Natural killer cell (primary cell): Measurements from ENCODE around the gene C16orf74. TPM values are rescaled to one million over a fixed set of nuclear protein-coding genes. Genes with fewer than 3 reads are reported as not detected.

Experiments
- ATAC-seq, 3 donors: fragments of 150-1000 bp in 2 of 3; fragments of 200-7000 bp in 1 of 3; cut with Tn5 transposase; 1 replicate in 1 of 3; 2 replicates in 2 of 3; pipeline ENCODE4 v1.10.0; 2021; ENCODE audit warnings: mild to moderate bottlenecking in 2 of 3, moderate library complexity in 2 of 3
- DNase-seq, 2 donors: peaks; one replicate each; pipeline versions ENCODE4 v3.0.0 to v3.0.0-alpha.2; 2013 to 2021; ENCODE audit warnings: mixed read lengths in 1 of 2
- H3K27ac ChIP-seq: one replicate; pipeline ENCODE4 v1.5.1; 2013; ENCODE audit warnings: mild to moderate bottlenecking, low read length
- H3K27me3 ChIP-seq: one replicate; pipeline ENCODE4 v1.6.1; 2013; ENCODE audit warnings: low read length; ENCODE audit not compliant: control insufficient read depth, insufficient read depth
- H3K36me3 ChIP-seq: one replicate; pipeline ENCODE4 v1.6.1; 2013; ENCODE audit warnings: low read length; ENCODE audit not compliant: control insufficient read depth, insufficient read depth
- H3K4me1 ChIP-seq: one replicate; pipeline ENCODE4 v1.6.1; 2013; ENCODE audit warnings: low read length; ENCODE audit not compliant: control insufficient read depth, insufficient read depth
- H3K4me3 ChIP-seq: one replicate; pipeline ENCODE4 v1.5.1; 2013; ENCODE audit warnings: low read length
- H3K9me3 ChIP-seq: one replicate; pipeline ENCODE4 v1.6.1; 2013; ENCODE audit warnings: low read length; ENCODE audit not compliant: control insufficient read depth, insufficient read depth
- H3K27ac Mint-ChIP-seq, 2 donors: one replicate each; pipeline ENCODE4 v1.8.0; 2022; ENCODE audit warnings: mild to moderate bottlenecking in 2 of 2, mixed read lengths in 2 of 2, moderate library complexity in 1 of 2
- H3K27me3 Mint-ChIP-seq, 2 donors: one replicate each; pipeline ENCODE4 v1.8.0; 2022; ENCODE audit warnings: low read depth in 2 of 2, mixed read lengths in 2 of 2
- H3K36me3 Mint-ChIP-seq: one replicate; pipeline ENCODE4 v1.8.0; 2022; ENCODE audit warnings: mixed read lengths
- H3K4me1 Mint-ChIP-seq, 2 donors: one replicate each; pipeline ENCODE4 v1.8.0; 2022; ENCODE audit warnings: mixed read lengths in 2 of 2
- H3K4me3 Mint-ChIP-seq: one replicate; pipeline ENCODE4 v1.8.0; 2022; ENCODE audit warnings: mild to moderate bottlenecking, moderate library complexity, mixed read lengths
- H3K9me3 Mint-ChIP-seq, 2 donors: one replicate each; pipeline ENCODE4 v1.8.0; 2022; ENCODE audit warnings: mixed read lengths in 2 of 2
- WGBS: methylation state at CpG from one replicate; pipeline ENCODE4 v1.1.7; 2013; ENCODE audit warnings: missing lambda C conversion rate; ENCODE audit not compliant: insufficient coverage; 5-methylcytosine and 5-hydroxymethylcytosine counted together
- intact Hi-C: fragments of 100-400 bp; cut with micrococcal nuclease; formaldehyde crosslinking; loops from one replicate; pipeline ENCODE4 v1.14.2; 2022
- total RNA-seq, 4 donors: library from RNA; stranded (reverse); fragments of 120-200 nt in 1 of 4; gene quantifications; one replicate each; pipeline versions ENCODE4 v1.2.3 to v1.2.4, GENCODE V29; 2013 to 2022
- TF ChIP-seq, protein P1 (sequence below): fragments of 200-600 bp; IDR thresholded peaks from one replicate; pipeline ENCODE4 v1.8.0; 2022; ENCODE audit warnings: antibody characterized with exemption

Gene C16orf74
- total RNA-seq, result 1 to 10 TPM in 2 of 3 donors, under 1 TPM in 1; 0.71 to 2.2 (median 1.8) TPM
- total RNA-seq (2013), result 16.2 TPM

GRCh38 chr16:85750827-85751697, at the start of gene C16orf74:
Gene C16orf74, minus strand, starts transcription at chr16:85751096. Its CDS starts 15,879 bp downstream, at chr16:85735217.
- no peak within 1 kb of the TSS for H3K27ac ChIP-seq
- H3K9me3 Mint-ChIP-seq, result no peaks in the 10 kb centered on the region
- H3K27me3 Mint-ChIP-seq, result peaks cover 7 to 20% of the 10 kb centered on the region in 2 donors
- H3K36me3 Mint-ChIP-seq, result no peaks in the 10 kb centered on the region
- peak; percentile 67 to 80 (median 80) for ATAC-seq
- H3K4me3 Mint-ChIP-seq, result peak within 1 kb of the TSS; percentile 84
- peaks cover 44% of the 10 kb centered on the region for H3K4me1 ChIP-seq
- H3K9me3 ChIP-seq, result no peaks in the 10 kb centered on the region
- peak in 1 of 2 donors; percentile 40 for DNase-seq
- no peaks in the 10 kb centered on the region for H3K36me3 ChIP-seq
- TF ChIP-seq, protein P1, sequence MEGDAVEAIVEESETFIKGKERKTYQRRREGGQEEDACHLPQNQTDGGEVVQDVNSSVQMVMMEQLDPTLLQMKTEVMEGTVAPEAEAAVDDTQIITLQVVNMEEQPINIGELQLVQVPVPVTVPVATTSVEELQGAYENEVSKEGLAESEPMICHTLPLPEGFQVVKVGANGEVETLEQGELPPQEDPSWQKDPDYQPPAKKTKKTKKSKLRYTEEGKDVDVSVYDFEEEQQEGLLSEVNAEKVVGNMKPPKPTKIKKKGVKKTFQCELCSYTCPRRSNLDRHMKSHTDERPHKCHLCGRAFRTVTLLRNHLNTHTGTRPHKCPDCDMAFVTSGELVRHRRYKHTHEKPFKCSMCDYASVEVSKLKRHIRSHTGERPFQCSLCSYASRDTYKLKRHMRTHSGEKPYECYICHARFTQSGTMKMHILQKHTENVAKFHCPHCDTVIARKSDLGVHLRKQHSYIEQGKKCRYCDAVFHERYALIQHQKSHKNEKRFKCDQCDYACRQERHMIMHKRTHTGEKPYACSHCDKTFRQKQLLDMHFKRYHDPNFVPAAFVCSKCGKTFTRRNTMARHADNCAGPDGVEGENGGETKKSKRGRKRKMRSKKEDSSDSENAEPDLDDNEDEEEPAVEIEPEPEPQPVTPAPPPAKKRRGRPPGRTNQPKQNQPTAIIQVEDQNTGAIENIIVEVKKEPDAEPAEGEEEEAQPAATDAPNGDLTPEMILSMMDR, result no peak
- H3K27ac Mint-ChIP-seq, result no peak within 1 kb of the TSS
- intact Hi-C loops, result no loop called here
- WGBS, result 9% methylated on average over 96 of the region's 96 CpGs
- peaks cover 6 to 11% of the 10 kb centered on the region in 2 donors for H3K4me1 Mint-ChIP-seq
- H3K4me3 ChIP-seq, result peak within 1 kb of the TSS; percentile 45
- H3K27me3 ChIP-seq, result peaks cover 18% of the 10 kb centered on the region

- H3K36me3 Mint-ChIP-seq, result peaks cover 14% of the 10 kb centered on the region
- WGBS, result 27% methylated on average over 9 of the region's 9 CpGs
- Histone ChIP-seq H3K4me1 (peaks cover 20% of the 10 kb centered on the region), H3K4me3 (peak overlapping the region; percentile 81), H3K9me3 (no peaks in the 10 kb centered on the region), H3K27me3 (no peaks in the 10 kb centered on the region), H3K36me3 (peaks cover 40% of the 10 kb centered on the region), H3K27ac (peak overlapping the region; percentile 67)
- intact Hi-C loops, result no loop called here
- peaks cover 47 to 59% of the 10 kb centered on the region in 2 donors for H3K4me1 Mint-ChIP-seq
- peak in 1 of 2 donors; percentile 82 for DNase-seq
- H3K27me3 Mint-ChIP-seq, result no peaks in the 10 kb centered on the region
- H3K9me3 Mint-ChIP-seq, result no peaks in the 10 kb centered on the region
- peak overlapping the region; percentile 89 for H3K4me3 Mint-ChIP-seq
- TF ChIP-seq, protein P1, result no peak
- peak; percentile 26 to 57 (median 54) for ATAC-seq
- peak overlapping the region; percentile 91 to 97 for H3K27ac Mint-ChIP-seq
Observed at GRCh38 chr16:85800321-85800669, 49.4 kb upstream of the C16orf74 start.

GRCh38 chr16:85799497-85800320, 48.8 kb upstream of the C16orf74 start, which contains the start of the genes COX4I1 and EMC8:
Gene COX4I1, plus strand, starts transcription at chr16:85799695. Its CDS starts 1,511 bp downstream, at chr16:85801206.
Gene EMC8, minus strand, starts transcription at chr16:85799544. Its CDS starts 249 bp downstream, at chr16:85799295.
- peak; percentile 90 to 95 for DNase-seq
- Histone ChIP-seq H3K36me3 (peaks cover 39% of the 10 kb centered on the region), H3K4me1 (peaks cover 20% of the 10 kb centered on the region), H3K27me3 (no peaks in the 10 kb centered on the region), H3K27ac (peak within 1 kb of the TSS; percentile 67), H3K9me3 (no peaks in the 10 kb centered on the region), H3K4me3 (peak within 1 kb of the TSS; percentile 81)
- intact Hi-C loops, result no loop called here
- ATAC-seq, result peak; percentile 75 to 92 (median 88)
- peaks cover 14% of the 10 kb centered on the region for H3K36me3 Mint-ChIP-seq
- peak within 1 kb of the TSS; percentile 92 for H3K4me3 Mint-ChIP-seq
- H3K9me3 Mint-ChIP-seq, result no peaks in the 10 kb centered on the region
- H3K4me1 Mint-ChIP-seq, result peaks cover 47 to 65% of the 10 kb centered on the region in 2 donors
- no peaks in the 10 kb centered on the region for H3K27me3 Mint-ChIP-seq
- under 1% methylated on average over 83 of the region's 87 CpGs for WGBS
- TF ChIP-seq, protein P1, result no peak
- H3K27ac Mint-ChIP-seq, result peak within 1 kb of the TSS; percentile 91 to 97
